ENCODE results near the gene APIP.

GRCh38 chr11:34926831-34927132 lies 10.6 kb upstream of the APIP start:
- no peak for TF ChIP-seq CTCF (IDR thresholded peaks at IDR 0.05)
- TF ChIP-seq POLR2A (IDR thresholded peaks at IDR 0.05) = no peak

Data from Peyer's patch (tissue), 4 donors.